Measurements from ENCODE around the gene NOD1.
"Not testable (repeated sequence)": the region's sequence is repeated elsewhere in the genome, so short reads cannot be mapped to it uniquely, and the experiment has no call there.

Gene NOD1

DNA sequence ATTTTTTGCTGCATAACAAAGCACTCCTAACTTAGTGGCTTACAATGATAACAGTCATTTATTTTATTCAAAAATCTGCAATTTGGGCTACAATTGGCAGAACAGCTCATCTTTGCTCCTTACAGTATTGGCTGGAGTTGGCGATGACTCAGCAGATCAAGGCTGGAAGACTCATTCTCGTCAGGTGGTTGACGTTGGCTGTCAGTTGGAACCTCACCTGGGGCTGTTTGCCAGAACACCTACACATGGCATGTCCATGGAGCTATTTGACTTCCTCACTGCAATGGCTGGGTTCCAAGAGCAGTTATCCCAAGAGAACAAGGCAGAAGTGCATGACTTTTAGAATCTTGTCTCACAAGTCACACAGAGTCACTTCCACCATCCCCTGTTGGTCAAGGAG lies 75.1 kb downstream of the NOD1 start:
- no peaks in the 10 kb centered on the region for H3K36me3 Mint-ChIP-seq
- DNase-seq (ENCODE audit: low spot score in 2 of 2) (no peak), ATAC-seq (no peak)
- no peaks in the 10 kb centered on the region for H3K4me1 Mint-ChIP-seq
- no peaks in the 10 kb centered on the region for H3K9me3 Mint-ChIP-seq
- H3K4me3 Mint-ChIP-seq: no peak overlapping the region
- H3K27ac Mint-ChIP-seq: no peak overlapping the region

DNA sequence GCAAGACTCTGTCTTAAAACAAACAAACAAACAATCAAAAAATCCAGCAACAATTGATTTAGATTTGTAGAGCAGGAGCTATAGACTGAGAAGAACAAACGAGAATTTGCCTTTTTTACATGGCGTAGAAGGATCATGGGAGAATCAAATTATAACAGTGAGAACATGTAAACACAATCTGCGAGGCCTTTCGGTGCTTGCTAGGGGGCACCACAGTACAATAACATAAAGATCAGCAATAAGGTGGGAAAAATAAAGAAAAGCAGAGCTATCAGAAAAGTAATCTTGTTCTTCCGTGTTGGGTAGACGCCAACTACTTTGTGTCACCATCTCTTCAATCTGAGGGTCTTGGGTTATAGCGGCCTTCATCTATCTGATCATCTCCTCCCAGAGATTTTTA lies 82.2 kb downstream of the NOD1 start:
- H3K36me3 Mint-ChIP-seq: no peaks in the 10 kb centered on the region
- no peak overlapping the region for H3K27ac Mint-ChIP-seq
- no peak for ATAC-seq
- H3K9me3 Mint-ChIP-seq: no peaks in the 10 kb centered on the region
- H3K4me1 Mint-ChIP-seq: no peaks in the 10 kb centered on the region
- no peak for DNase-seq (ENCODE audit: low spot score in 2 of 2)
- H3K4me3 Mint-ChIP-seq: no peak overlapping the region

DNA sequence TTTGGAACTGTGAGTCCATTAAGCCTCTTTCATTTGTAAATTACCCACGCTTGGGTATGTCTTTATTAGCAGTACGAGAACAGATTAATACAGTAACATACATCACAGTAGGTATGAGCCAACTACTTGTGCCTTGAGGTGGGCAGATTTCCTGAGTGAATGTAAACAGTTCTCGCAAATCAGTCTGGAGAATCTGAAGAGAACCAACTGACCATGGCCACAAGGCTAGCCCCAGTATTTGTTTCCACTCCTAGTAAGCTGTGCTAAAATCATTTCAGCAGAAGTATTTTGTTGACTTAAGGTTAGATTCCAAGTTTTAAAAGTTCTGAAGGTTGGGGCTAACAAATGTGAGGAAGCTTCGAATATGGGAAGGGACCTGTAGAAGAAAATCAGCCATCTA lies 82.9 kb downstream of the NOD1 start:
- Mint-ChIP-seq H3K9me3 (no peaks in the 10 kb centered on the region), H3K4me3 (no peak overlapping the region), H3K36me3 (no peaks in the 10 kb centered on the region), H3K27ac (no peak overlapping the region), H3K4me1 (no peaks in the 10 kb centered on the region)
- no peak for ATAC-seq
- DNase-seq (ENCODE audit: low spot score in 2 of 2): no peak

DNA sequence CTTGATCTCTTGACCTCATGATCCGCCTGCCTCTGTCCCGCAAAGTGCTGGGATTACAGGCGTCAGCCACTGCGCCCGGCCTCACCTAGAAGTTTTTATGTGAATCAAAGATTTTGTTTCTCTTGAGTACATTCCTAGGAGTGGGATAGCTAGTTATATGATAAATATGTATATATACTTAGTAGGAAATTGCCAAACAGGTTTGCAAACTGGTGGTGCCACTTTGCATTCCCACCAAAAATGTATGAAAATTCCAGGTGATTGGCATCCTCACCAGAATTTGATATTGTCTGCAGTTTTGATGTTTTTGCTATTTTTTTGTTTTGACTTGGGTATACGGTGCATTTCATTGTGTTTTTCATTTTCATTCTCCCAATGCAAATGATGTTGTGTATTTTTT lies 86.8 kb downstream of the NOD1 start:
- no peak overlapping the region for H3K27ac Mint-ChIP-seq
- DNase-seq (ENCODE audit: low spot score in 2 of 2): no peak
- ATAC-seq: no peak
- H3K9me3 Mint-ChIP-seq: no peaks in the 10 kb centered on the region
- no peaks in the 10 kb centered on the region for H3K4me1 Mint-ChIP-seq
- H3K36me3 Mint-ChIP-seq: no peaks in the 10 kb centered on the region
- H3K4me3 Mint-ChIP-seq: no peak overlapping the region

DNA sequence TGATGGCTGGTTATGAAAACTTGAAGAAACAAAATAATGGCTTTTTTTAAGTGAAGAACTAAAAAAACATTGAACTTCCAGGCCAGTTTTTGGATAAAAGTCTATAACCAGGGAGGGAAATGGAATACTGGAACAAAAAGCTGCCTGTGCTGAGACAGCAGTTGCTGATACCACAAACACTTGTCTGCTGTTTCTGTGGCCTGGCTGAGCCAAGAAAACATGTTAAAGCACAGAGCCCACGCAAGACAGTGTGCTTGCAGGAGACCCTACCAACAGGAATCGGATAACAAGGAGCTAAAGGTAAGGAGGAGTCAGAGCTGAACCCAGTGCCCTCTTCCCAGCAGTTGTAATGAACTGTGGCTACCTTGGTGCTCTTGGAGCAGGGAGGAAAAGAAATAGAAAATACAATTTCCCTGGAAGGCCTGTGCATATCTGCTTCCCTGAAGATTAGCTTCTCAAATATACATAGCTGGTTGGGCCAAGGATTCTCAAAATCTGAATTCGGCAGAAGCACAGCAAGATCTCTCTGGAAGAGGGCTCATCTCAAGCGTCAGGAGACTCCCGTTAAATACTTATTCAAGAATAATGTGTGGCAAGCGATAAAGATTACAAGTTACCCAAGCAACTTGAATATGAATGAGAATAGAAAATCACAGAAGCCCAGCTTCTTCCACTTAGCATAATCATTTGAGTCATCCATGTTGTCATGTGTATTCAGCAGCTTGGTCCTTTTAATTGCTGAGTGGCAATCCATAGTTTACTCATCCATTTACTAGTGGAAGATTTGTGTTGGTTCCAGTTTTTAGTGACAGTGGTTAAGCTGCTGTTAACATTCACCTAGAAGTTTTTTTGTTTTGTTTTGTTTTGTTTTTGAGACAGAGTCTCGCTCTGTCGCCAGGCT lies 87.6 kb downstream of the NOD1 start:
- ATAC-seq: peak; percentile 89
- Mint-ChIP-seq H3K36me3 (no peaks in the 10 kb centered on the region), H3K9me3 (no peaks in the 10 kb centered on the region)

DNA sequence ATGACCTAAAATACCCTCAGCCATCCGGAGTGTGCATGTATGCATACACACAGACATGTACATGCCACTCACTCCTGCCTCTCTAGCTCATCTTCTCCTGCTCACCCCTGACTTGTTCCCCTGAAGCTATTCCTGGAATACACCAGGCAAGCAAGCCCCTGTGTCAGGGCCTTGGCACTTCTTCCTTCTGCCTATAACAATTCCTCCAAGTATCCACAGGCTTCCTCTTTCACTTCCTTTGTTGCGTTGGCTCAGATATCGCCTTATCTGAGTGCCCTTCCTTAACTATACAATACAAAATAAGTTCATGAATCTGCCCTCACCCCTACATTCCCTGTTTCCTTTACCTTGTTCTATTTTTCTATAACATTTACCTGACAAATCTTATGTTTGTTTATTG lies 88.8 kb downstream of the NOD1 start:
- no peak for DNase-seq (ENCODE audit: low spot score in 2 of 2)
- Mint-ChIP-seq H3K36me3 (no peaks in the 10 kb centered on the region), H3K9me3 (no peaks in the 10 kb centered on the region), H3K4me3 (no peak overlapping the region), H3K4me1 (no peaks in the 10 kb centered on the region), H3K27ac (no peak overlapping the region)
- no peak for ATAC-seq

More for the DNA sequence above, 87.6 kb downstream of the NOD1 start:
- H3K4me1 Mint-ChIP-seq: no peaks in the 10 kb centered on the region
- no peak overlapping the region for H3K4me3 Mint-ChIP-seq
- no peak for DNase-seq (ENCODE audit: low spot score in 2 of 2)
- no peak overlapping the region for H3K27ac Mint-ChIP-seq

DNA sequence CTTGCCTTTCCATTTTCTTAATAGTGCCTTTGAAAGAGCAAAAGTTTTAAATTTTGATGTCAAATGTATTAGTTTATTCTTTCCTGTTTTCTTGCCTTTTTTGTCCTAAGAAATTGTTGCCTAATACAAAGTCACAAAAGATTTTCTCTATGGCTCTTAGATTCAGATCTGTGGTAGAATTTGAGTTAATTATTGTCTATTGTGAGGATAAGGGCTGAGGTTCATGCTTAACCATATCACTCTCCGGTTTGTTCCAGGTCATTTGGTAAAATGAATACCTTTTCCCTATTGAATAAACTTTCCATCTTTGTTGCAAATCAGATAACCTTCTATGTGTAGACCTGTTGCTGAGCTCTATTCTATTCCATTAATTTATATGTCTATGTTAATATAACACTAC lies 96.0 kb downstream of the NOD1 start:
- Mint-ChIP-seq H3K4me1 (no peaks in the 10 kb centered on the region), H3K4me3 (no peak overlapping the region), H3K36me3 (no peaks in the 10 kb centered on the region), H3K9me3 (no peaks in the 10 kb centered on the region), H3K27ac (no peak overlapping the region)
- DNase-seq (ENCODE audit: low spot score in 2 of 2): no peak
- no peak for ATAC-seq

DNA sequence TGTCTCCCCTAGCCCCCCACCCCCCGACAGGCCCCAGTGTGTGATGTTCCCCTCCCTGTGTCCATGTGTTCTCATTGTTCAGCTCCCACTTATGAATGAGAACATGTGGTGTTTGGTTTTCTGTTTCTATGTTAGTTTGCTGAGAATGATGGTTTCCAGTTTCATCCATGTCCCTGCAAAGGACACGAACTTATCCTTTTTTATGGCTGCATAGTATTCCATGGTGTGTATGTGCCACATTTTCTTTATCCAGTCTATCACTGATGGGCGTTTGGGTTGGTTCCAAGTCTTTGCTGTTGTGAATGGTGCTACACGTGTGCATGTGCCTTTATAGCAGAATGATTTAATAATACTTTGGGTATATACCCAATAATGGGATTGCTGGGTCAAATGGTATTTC lies 97.8 kb downstream of the NOD1 start:
- not testable (repeated sequence) for H3K9me3 Mint-ChIP-seq; ATAC-seq; DNase-seq (ENCODE audit: low spot score in 2 of 2); H3K36me3 Mint-ChIP-seq; H3K4me1 Mint-ChIP-seq; H3K27ac Mint-ChIP-seq; H3K4me3 Mint-ChIP-seq

DNA sequence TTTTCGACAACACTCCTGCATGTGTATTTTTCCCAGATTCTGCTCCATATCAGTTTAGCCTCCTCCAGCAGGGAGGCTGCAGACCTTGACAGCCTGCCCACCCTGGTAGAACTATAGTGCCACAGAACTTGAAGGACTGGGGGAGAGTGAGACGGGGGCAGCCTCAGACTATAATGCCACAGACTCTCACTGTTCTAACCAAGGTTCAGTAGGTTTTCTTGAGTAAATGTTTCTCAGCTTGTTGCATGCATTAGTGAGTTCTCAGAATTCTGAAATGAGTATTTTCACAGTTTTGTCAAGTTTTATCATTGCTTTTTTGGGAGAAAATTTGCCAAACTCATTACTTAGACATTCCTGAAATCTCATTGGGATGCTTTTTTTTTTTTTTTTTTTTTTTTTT lies 98.3 kb downstream of the NOD1 start:
- DNase-seq (ENCODE audit: low spot score in 2 of 2) (no peak), ATAC-seq (no peak)
- no peak overlapping the region for H3K27ac Mint-ChIP-seq
- no peaks in the 10 kb centered on the region for H3K4me1 Mint-ChIP-seq
- no peaks in the 10 kb centered on the region for H3K9me3 Mint-ChIP-seq
- H3K4me3 Mint-ChIP-seq: no peak overlapping the region
- no peaks in the 10 kb centered on the region for H3K36me3 Mint-ChIP-seq

DNA sequence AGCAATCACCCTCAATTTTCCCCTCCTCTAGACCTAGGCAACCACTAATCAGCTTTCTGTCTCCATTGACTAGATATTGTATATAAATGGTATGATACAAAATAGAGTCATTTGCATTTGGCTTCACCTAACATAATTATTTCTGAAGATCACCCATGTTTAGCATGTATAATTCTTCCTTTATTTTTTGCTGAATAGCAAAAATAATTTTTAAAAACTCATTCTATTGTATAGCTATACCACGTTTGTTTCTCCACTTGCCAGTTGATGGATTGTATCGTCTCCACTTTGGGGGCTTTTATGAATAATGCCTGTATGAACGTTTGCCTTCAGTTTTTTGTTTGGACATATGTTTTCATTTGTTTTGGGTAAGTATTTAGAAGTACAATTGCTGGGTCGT lies 98.8 kb downstream of the NOD1 start:
- DNase-seq (ENCODE audit: low spot score in 2 of 2): no peak

DNA sequence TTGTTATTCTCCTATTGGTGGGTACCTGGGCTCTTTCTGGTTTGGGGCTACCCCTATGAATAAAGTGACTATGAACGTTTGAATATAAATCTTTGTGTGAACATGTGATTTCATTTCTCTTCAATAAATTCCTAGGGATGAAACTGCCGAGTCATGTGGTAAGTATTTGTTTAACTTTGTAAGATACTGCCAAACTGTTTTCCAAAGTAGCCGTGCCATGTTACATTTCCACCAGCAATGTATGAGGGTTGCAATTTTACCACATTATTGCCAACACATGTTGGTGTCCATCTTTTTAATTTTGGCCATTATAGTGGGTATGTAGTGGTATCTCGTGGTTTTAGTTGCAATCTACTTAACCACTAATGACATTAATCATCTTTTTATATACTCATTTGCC lies 99.5 kb downstream of the NOD1 start:
- no peak overlapping the region for H3K27ac Mint-ChIP-seq
- DNase-seq (ENCODE audit: low spot score in 2 of 2): no peak
- ATAC-seq: no peak
- no peaks in the 10 kb centered on the region for H3K9me3 Mint-ChIP-seq
- H3K4me1 Mint-ChIP-seq: no peaks in the 10 kb centered on the region
- H3K36me3 Mint-ChIP-seq: no peaks in the 10 kb centered on the region
- no peak overlapping the region for H3K4me3 Mint-ChIP-seq

More for the DNA sequence above, 98.8 kb downstream of the NOD1 start:
- H3K9me3 Mint-ChIP-seq: no peaks in the 10 kb centered on the region
- H3K27ac Mint-ChIP-seq: no peak overlapping the region
- H3K4me3 Mint-ChIP-seq: no peak overlapping the region
- no peak for ATAC-seq
- H3K4me1 Mint-ChIP-seq: no peaks in the 10 kb centered on the region
- H3K36me3 Mint-ChIP-seq: no peaks in the 10 kb centered on the region

DNA sequence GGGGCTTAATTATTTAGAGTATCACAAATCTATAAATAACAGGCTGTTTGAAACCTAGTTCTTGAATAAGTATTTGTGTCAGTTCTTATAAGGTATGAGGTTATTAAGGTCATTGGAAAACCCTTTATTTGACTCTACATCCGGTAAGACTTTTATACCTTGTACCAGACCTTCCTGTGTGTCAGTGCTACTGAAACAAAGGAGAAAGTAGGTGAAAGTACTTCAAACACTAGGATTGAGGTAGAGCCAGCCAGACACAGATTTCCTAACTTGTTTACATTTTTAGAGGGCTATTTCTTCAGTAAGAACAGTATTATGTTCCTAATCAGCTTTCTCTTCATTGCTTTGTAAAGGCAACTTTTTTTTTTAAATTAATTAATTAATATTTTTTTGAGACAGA lies 100.3 kb downstream of the NOD1 start:
- ATAC-seq (no peak), DNase-seq (ENCODE audit: low spot score in 2 of 2) (no peak)
- no peak overlapping the region for H3K4me3 Mint-ChIP-seq
- no peaks in the 10 kb centered on the region for H3K9me3 Mint-ChIP-seq
- no peaks in the 10 kb centered on the region for H3K4me1 Mint-ChIP-seq
- no peak overlapping the region for H3K27ac Mint-ChIP-seq
- no peaks in the 10 kb centered on the region for H3K36me3 Mint-ChIP-seq

Measured in stimulated activated effector memory CD8-positive, alpha-beta T cell treated with anti-CD3 and anti-CD28 coated beads, Interleukin-12 subunit alpha, Interleukin-12 subunit beta, amount 100 ng/mL, for 72 hours (primary cell).